AG04450 (cell line): Measurements from ENCODE around the gene RNF220. TPM values are rescaled to one million over a fixed set of nuclear protein-coding genes. Genes with fewer than 3 reads are reported as not detected.

Experiments
- CTCF ChIA-PET: fragments of 300-600, 350-600 bp; formaldehyde crosslinking; extraction: SDS; loops from one replicate; lab custom pipeline; 2022; ENCODE audit warnings: antibody characterized with exemption, inconsistent platforms; lab: Charles Lee
- POLR2A ChIA-PET: fragments of 350-600 bp; formaldehyde crosslinking; extraction: SDS; loops from one replicate; lab custom pipeline; 2021; ENCODE audit warnings: antibody characterized with exemption, inconsistent platforms; lab: Yijun Ruan, JAX
- DNase-seq: peaks from one replicate; pipeline ENCODE4 v3.0.0-alpha.2; 2011; ENCODE audit warnings: low read depth, low spot score
- H3K27ac ChIP-seq: one replicate; pipeline ENCODE4 v1.5.1; 2012; ENCODE audit warnings: low read depth, low read length, control low read depth
- H3K27me3 ChIP-seq: one replicate; pipeline ENCODE4 v1.6.0; 2012; ENCODE audit warnings: low read length; ENCODE audit not compliant: control insufficient read depth, insufficient read depth
- H3K4me3 ChIP-seq: 2 replicates; pipeline ENCODE4 v1.5.1; 2011; ENCODE audit warnings: mild to moderate bottlenecking, low read depth, low read length, control low read depth
- H3K9me3 ChIP-seq: 2 replicates; pipeline ENCODE4 v1.5.1; 2012; ENCODE audit warnings: low read length; ENCODE audit not compliant: control insufficient read depth, insufficient read depth
- polyA plus RNA-seq: library from polyadenylated mRNA; depleted of rRNA; stranded (reverse); fragments of >200 nt; gene quantifications from 2 replicates; pipeline ENCODE4 v1.2.3, GENCODE V29; 2011
- TF ChIP-seq, protein P1 (sequence below): IDR thresholded peaks from 2 replicates; pipeline ENCODE4 v1.5.1; 2011; ENCODE audit warnings: low read depth, low read length, control low read depth, inconsistent platforms

Gene RNF220
- polyA plus RNA-seq, 1 experiment, result 46.4 TPM

DNA sequence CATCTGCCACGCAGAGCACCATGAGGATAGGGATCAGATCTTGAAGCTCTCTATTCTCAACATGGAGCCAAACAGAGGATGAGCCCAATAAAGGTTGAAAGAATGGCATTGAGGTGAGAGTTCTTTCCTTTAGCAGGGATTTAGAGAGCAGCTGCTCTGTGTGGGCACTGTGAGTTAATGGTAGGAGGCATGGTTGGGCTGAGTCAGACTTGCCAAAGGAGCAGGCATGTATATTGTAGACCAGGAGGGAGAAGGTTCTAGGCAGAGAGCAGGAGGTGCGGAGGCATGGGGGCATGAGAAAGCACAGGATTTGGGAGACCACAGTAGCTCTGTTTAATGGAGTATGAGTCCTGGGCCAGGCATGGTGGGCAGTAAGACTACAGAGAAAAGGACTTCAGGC, 237.2 kb downstream of the RNF220 start:
- CTCF ChIA-PET, result interaction anchor here (1.3 to 3.6 kb wide), 2 partner anchors 10 to 264 kb away, joined by 3 to 21 read pairs; no protein-coding TSS in a partner anchor
- Histone ChIP-seq H3K9me3 (no peaks in the 10 kb centered on the region), H3K27me3 (no peaks in the 10 kb centered on the region), H3K4me3 (no peak overlapping the region), H3K27ac (no peak overlapping the region)
- TF ChIP-seq, protein P1, sequence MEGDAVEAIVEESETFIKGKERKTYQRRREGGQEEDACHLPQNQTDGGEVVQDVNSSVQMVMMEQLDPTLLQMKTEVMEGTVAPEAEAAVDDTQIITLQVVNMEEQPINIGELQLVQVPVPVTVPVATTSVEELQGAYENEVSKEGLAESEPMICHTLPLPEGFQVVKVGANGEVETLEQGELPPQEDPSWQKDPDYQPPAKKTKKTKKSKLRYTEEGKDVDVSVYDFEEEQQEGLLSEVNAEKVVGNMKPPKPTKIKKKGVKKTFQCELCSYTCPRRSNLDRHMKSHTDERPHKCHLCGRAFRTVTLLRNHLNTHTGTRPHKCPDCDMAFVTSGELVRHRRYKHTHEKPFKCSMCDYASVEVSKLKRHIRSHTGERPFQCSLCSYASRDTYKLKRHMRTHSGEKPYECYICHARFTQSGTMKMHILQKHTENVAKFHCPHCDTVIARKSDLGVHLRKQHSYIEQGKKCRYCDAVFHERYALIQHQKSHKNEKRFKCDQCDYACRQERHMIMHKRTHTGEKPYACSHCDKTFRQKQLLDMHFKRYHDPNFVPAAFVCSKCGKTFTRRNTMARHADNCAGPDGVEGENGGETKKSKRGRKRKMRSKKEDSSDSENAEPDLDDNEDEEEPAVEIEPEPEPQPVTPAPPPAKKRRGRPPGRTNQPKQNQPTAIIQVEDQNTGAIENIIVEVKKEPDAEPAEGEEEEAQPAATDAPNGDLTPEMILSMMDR, result no peak
- DNase-seq, result no peak
- POLR2A ChIA-PET, result interaction anchor here (2.9 kb wide), 1 partner anchor 9 kb away, joined by 13 read pairs; no protein-coding TSS in a partner anchor

DNA sequence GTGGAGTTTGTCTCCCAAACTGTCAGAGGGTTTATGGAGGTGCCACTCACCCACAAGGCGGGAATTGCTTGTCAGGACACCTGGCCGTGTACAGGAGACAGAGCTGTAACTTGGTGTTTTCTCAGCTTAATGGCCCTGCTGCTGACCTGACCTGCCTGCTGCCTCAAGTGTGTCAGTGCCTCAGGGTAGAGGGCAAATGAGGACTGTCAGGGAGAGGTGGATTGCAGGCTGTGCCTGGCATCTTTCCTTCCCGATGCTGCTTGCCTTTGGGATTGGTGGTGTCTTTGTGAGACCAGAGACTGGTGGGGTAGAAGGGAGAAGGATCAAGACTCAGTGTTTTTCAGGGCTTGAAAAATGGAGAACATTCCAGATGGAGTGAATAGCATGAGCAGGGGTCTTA, 237.9 kb downstream of the RNF220 start:
- no peak overlapping the region for H3K27ac ChIP-seq
- H3K4me3 ChIP-seq, result no peak overlapping the region
- TF ChIP-seq, protein P1, result no peak
- no peak for DNase-seq
- H3K27me3 ChIP-seq, result no peaks in the 10 kb centered on the region
- no peaks in the 10 kb centered on the region for H3K9me3 ChIP-seq
- ChIA-PET POLR2A (interaction anchor here (0.6 to 2.9 kb wide), 2 partner anchors 10 to 85 kb away, joined by 11 to 13 read pairs; no protein-coding TSS in a partner anchor), CTCF (interaction anchor here (1.2 to 3.6 kb wide), 2 partner anchors 9 to 425 kb away, joined by 3 to 21 read pairs; no protein-coding TSS in a partner anchor)

DNA sequence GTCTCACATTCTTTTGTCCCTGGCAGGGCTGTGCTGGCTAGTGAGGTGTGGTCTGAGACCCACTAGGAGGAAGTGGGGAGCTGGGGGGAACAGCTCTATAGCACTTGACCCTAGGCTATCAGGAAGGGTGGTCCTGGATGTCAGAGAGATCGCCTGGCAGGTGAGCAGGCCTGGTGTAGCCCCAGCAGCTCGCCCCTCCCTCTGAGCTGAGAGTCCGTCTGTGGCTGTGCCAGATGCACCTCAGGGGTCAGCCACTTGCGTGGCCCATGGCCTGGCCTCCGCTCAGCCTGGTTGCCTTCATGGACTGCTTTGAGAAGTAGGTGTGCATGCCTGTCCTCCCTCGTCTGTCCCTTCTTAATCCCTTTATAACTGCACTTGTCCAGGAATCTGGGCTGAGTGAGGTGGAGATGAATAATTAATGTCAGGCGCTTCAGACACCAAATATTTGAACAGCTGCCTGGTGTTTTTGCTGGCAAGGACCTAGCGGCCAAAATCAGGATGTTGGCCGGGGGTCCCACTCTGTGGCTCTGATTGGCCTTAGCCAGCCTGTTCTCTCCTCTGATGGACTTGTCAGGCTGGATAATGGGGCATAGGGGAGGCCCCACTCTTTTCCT, 238.8 kb downstream of the RNF220 start:
- ChIA-PET CTCF (interaction anchor here (1.2 to 3.6 kb wide), 3 partner anchors 9 to 426 kb away, joined by 3 to 21 read pairs (median 3); no protein-coding TSS in a partner anchor), POLR2A (interaction anchor here (4.0 kb wide), 1 partner anchor 12 kb away, joined by 30 read pairs; no protein-coding TSS in a partner anchor)
- TF ChIP-seq, protein P1, result no peak
- DNase-seq, result no peak
- H3K9me3 ChIP-seq, result no peaks in the 10 kb centered on the region
- no peak overlapping the region for H3K4me3 ChIP-seq
- H3K27ac ChIP-seq, result no peak overlapping the region
- no peaks in the 10 kb centered on the region for H3K27me3 ChIP-seq

DNA sequence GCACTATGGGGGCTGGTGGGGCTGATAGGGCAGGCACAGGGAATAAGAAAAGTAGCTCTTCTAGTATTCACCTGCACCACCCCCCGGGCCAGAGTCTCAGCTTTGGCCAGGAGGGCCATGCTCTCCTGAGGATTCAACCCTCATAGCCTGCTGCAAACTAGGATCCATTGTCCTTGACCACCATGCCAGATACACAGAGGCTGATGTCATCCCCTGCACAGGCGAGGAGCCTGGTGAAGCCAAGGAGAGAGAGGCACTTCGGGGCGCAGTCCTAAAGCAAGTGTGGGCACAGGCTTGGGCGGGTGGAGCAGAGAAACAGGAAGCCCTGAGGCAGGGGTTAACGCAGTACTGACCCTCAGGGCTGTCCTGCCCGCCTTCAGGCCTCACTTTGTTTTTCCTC, 239.8 kb downstream of the RNF220 start:
- no peak for DNase-seq
- Histone ChIP-seq H3K27me3 (no peaks in the 10 kb centered on the region), H3K4me3 (no peak overlapping the region), H3K27ac (peak overlapping the region; percentile 90), H3K9me3 (no peaks in the 10 kb centered on the region)
- POLR2A ChIA-PET, result interaction anchor here (0.5 to 4.0 kb wide), 3 partner anchors 13 to 411 kb away, joined by 5 to 30 read pairs (median 5); no protein-coding TSS in a partner anchor
- CTCF ChIA-PET, result interaction anchor here (0.6 to 9.3 kb wide), 4 partner anchors 8 to 320 kb away, joined by 3 to 221 read pairs (median 12); no protein-coding TSS in a partner anchor
- TF ChIP-seq, protein P1, result no peak
